Measurements from ENCODE around the gene MYCBP.
"Not testable (repeated sequence)": the region's sequence is repeated elsewhere in the genome, so short reads cannot be mapped to it uniquely, and the experiment has no call there.

Gene MYCBP

DNA sequence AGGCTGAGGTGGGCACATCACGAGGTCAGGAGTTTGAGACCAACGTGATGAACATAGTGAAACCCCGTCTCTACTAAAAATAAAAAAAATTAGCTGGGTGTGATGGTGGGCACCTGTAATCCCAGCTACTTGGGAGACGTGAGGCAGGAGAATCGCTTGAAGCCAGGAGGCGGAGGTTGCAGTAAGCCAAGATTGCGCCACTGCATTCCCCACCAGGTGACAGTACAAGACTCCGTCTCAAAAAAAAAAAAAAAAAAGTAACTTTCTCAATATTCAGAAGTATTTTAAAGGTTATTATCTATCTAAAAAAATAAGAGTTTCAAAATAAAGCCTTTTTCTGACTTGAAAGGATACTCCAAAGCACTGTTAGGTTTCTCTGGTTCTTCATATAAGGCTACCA is 5.9 kb downstream of the MYCBP start:
- no peak for FAIRE-seq
- no peak for DNase-seq (ENCODE audit: low spot score)

DNA sequence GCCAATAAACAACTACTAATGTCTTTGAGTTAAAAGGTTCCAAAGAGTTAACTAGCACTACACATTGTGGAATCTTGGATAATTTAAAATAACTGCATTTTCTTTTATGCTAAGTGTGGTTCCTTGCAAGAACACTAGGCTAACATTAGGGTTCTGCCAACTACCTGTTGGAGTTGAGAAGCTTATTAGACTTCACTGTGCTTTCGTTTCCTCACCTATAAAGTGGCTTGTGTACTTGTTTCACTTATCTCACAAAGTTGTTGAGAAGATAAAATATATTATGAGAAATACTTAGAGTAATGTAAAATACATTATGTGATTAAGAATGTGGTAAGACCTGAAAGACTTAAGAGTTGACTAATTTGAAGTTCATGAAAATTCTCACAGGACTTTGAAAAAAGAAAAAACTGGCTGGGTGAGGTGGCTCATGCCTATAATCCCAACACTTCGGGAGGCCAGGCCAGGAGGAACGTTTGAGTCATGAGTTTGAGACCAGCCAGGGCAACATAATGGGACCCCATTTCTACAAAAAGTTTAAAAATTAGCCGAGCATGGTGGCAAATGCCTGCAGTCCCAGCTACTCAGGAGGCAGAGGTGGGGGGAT is 7.9 kb downstream of the MYCBP start:
- FAIRE-seq, result no peak
- no peak for DNase-seq (ENCODE audit: low spot score)

DNA sequence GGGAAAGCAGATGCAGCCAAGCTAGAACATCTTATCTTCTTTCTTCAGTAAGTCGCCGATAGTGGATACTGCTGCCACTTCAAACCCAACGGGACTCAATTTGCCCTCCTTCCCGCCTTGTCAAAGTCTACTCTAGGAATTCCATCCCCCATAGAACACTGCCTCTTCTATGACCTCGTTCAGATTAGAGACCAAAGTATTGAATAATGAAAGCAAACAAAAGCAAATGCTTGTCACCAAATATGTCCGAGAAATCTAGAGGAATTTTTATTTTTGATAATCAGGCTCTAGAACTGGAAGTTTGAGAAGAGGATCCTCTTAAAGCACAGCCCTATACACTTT is 12.7 kb downstream of the MYCBP start:
- DNase-seq (ENCODE audit: low spot score) (no peak), FAIRE-seq (no peak)

DNA sequence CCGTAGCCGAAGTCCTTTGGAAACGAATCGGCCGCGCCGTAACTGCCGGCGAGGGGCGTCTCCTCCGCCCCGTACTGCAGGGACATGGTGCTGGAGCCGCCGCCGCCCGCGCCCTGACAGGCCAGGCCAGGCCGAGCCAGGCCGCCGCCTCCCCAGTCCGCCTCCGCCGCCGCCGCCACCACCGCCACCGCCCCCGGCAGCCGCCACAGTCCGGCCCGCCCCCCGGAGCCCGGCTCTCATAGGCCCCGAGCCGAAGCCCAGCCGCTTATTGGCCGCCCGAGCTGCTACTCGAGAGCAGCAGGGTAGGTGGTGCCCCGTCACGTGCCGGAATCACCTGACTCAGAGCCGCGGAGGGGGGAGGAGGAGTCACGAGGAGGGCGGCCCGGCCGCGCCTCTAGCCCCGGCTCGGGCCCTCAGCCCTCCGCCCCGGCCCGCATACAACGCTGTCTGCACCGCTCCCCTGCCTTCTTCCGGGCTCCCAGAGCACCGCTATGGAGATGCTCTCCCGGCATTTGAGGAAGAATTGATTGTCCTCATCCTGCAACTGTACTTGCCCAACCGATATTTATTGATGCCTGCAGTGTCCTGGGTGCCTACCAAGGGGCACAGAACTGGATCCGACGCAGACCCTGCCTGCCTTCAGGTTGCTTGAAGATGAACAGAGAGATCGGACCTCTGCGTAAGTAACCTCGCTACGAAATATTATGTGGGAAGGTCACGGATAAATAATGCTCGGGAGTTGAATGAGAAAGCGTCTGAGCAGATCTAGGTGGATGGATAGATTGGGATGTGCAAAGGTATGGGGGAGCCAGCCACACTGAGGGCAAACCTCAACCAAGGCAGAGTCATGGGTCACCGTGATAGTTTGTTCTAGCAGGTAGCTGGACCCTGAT is 13.3 kb downstream of the MYCBP start, which contains the start of gene RRAGC:
RRAGC (minus strand) TSS at position 212 of the 893 bp plus-strand sequence; CDS start at position 86, 126 bp downstream.
- DNase-seq (ENCODE audit: low spot score), result peak; percentile 99
- peak; percentile 58 for FAIRE-seq

DNA sequence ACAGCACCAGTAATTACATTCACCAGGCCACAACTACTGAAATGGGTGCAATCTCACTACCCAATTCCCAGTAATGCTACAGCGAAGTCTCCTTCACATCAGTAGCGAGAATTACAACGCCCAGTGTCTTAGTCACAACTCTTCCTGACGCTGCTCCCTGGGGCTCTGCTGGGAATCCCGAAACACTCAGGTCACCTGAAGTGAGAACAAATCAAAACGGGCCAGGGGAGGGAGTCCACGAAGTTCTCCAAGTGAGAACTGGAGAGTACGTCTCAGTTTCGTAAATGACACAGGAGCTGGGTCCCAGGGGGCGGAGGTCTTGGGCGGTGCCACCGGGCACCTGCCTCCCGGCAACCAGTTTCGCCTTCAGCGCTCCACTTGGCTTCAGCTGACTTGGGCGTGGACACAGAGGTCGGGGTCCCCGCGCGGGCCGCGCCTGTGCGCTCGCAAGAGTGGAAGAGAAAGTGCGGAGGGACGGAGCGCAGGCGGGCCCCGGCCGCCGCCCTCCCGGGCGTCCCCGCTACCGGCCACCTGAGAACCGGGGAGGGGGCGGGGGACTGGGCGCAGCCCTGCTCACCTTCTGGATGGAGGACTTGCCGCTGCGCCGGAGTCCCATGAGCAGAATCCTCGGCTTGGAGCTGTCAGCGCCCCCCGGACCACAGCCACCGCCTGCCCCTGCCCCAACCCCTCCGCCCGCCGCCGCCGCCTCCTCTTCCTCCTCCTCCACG is 14.2 kb downstream of the MYCBP start:
- DNase-seq (ENCODE audit: low spot score) (peak; percentile 36), FAIRE-seq (no peak)

DNA sequence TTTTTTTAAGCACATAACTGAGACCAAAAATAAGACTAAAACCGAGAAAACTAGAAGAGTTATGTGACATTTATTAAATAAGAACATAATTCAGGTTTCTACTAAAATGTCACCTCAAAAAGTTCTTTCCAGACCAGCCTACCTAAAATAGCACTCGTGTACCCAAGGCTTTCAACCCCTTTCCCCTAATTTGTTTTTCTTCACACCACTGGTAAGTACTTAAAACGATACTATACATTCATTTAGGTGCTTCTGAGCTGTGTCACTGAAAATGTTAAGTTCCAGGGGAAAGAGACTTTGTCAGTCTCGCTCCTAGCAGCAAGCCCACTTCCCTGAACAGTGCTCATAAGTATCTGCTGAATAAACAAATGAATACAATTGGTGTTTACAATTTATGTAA is 20.4 kb downstream of the MYCBP start:
- FAIRE-seq, result no peak

DNA sequence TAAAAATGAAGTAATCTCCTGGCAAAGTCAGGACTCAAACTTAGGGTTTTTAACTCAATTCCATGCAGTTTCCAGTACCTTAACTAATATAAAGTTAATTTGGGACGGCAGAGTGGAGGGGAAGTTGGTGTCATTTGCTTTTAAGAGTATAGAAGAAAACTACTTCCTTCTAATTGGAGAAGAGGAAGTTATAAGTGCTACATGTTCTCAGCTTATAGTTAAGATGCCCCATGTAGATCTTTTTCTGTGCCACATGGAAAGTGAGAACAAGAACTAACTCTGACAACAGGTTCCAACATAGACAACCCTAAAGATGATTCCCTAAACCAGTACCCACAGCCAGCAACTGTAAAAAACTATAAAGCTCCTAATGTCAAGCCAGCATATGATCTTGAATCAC is 25.1 kb downstream of the MYCBP start:
- DNase-seq (ENCODE audit: low spot score), result no peak
- no peak for FAIRE-seq

More for the DNA sequence above, 20.4 kb downstream of the MYCBP start:
- no peak for DNase-seq (ENCODE audit: low spot score)

DNA sequence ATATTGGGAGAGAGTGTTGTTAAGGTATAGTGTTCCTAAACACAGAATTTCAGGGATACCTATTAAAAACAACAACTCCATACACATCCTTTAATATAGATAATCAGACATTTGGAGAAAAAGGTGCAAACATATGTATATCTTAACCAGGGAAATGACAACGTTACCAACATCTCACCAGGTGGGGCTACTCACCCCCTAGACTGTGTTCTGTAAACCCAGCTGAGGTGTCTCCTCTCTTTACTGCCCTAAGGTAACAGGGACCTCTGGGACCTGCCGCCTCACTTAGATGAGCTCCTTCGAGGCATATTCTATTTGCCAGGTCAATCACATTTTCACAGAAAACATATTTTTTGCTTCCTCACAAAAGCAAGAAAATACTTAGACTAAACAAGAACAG is 26.9 kb downstream of the MYCBP start:
- DNase-seq (ENCODE audit: low spot score), result no peak

DNA sequence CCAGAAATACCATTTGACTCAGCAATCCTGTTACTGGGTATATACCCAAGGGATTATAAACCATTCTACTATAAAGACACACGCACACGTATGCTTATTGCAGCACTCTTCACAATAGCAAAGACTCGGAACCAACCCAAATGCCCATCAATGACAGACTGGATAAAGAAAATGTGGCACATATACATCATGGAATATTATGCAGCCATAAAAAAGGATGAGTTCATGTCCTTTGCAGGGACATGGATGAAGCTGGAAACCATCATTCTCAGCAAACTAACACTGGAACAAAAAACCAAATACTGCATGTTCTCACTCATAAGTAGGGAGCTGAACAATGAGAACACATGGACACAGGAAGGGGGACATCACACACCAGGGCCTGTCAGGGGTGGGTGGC is 28.1 kb downstream of the MYCBP start:
- FAIRE-seq; DNase-seq (ENCODE audit: low spot score): not testable (repeated sequence)

More for the DNA sequence above, 26.9 kb downstream of the MYCBP start:
- FAIRE-seq, result no peak

DNA sequence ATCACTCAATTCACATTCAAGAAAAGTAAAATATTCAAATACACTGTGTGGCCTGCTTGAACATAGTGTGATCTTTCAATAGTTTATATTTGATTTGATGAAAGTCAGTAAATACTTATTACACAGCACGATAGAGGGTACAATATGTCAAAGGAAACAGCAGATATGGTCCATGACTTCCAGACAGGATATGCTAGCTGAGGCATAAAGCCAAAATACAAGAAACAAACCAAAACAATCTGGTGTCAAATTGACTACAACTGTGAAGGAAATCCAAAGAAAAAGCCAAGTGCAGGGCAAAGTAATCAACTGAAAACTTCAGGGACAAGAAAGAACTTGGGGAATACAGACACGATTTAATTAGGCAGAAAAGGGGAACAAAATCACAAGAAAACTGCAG is 32.9 kb downstream of the MYCBP start:
- no peak for FAIRE-seq
- no peak for DNase-seq (ENCODE audit: low spot score)

DNA sequence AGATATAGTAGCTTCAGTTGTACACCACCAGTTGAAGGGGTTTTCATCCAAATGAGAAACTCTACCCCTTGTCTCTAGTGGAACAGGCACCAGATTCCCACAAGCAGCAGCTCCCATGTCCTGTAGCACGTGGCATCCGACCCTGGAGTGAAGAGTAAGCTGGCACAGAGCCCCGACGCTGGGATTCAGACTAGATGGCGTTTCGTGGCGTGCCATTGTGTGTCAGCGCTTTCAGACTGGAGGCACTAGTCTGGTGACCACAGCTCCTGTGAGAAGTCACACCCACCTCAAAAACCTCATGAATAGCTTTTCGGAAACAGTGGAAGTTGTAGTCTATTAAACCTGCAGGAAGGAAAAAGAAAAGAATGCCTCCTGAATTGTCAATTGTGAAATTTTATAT is 33.8 kb downstream of the MYCBP start:
- DNase-seq (ENCODE audit: low spot score) (no peak), FAIRE-seq (no peak)

DNA sequence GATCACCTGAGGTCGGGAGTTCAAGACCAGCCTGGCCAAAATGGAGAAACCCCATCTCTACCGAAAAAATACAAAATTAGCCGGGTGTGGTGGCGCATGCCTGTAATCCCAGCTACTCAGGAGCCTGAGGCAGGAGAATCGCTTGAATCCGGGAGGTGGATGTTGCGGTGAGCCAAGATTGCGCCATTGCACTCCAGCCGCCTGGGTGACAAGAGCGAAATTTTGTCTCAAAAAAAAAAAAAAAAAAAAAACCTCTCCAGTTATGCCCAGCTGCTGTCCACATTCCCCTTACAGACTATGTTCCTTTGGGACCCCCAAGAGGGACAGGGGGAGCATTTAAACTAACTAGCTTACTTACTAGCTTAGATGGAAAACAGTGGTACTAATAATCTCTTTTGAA is 36.8 kb downstream of the MYCBP start:
- DNase-seq (ENCODE audit: low spot score); FAIRE-seq: not testable (repeated sequence)

DNA sequence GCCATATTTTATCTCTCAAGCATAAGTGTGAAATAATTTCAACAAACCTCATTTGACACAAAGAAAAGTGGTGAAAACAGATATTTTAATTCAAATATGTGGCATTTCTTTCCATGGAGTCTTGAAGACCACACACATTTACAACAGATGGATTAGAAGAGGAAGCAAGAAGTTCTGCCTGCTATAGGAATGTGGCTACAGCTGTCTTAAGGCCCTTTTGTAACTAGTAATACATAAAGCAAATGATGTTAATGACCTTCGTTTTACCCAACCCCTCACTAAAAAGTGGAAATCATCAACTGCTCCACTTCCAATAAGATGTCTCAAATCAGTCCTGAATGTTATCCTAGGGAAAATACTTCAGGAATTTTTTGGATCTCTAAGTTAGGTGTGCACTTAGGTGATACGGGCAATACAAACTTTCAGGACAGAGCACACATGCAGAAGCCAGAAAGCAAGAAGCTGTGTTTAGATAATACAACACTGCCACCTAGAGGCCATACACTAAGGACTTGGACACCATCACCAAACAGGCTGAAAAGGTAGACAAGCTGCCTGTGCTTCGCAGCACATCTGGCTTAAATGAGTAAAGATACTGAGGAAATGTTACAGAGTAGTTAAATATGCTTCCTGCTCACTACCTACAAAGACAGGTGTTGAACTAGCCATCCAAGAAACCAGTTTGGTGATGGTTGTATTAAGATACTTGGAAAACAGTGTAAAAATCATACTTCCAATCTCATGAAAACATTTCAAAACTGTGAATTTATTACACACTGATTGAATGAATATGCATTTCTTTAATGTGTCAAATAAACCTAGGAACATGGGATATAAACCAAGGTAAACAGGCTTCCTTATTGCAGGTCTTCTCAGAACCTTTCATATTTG is 38.0 kb downstream of the MYCBP start:
- FAIRE-seq, result peak; percentile 81
- peak; percentile 75 for DNase-seq (ENCODE audit: low spot score)

DNA sequence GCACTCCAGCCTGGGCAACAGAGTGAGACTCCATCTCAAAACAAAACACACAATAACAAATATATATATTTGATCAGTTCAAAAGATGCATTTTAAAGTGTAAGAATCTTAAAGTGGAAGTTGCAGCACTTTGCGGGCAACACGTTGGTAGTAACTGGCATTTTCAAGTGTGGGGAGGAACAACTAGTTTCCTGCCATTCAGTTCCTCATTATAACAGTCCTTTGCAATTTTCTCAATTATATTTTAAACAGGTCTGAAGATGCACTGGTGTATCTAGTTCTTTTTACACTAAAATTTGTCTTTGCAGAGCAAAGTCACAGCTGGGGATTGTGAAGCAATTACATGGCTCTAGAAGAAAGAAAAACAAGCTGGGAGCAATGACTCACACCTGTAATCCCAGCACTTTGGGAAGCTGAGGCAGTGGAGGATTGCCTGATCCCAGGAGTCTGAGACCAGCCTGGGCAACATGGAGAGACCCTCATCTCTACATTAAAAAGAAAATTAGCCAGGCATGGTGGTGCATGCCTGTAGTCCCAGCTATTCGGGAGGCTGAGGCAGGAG is 38.8 kb downstream of the MYCBP start:
- FAIRE-seq (no peak), DNase-seq (ENCODE audit: low spot score) (no peak)

DNA sequence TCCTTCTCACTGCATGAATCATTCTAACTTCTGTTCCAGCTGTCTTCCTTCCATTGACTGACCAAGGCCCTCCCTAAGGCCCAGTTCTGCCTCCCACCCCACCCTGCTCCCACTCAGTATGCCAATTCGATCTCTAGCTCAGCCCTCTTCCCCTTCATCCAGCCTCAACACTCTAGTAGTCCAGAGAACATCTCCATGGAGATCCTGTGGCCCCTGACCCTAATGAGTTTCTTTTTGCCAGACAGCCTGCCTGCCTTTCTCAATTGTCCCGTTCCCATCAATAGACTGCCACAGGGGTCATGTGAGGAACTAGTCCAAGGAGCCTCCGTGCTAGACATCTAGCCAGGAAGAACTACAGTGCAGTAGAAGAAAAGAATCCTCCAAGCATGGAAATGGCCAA is 40.0 kb downstream of the MYCBP start:
- DNase-seq (ENCODE audit: low spot score), result no peak
- FAIRE-seq, result peak; percentile 40

DNA sequence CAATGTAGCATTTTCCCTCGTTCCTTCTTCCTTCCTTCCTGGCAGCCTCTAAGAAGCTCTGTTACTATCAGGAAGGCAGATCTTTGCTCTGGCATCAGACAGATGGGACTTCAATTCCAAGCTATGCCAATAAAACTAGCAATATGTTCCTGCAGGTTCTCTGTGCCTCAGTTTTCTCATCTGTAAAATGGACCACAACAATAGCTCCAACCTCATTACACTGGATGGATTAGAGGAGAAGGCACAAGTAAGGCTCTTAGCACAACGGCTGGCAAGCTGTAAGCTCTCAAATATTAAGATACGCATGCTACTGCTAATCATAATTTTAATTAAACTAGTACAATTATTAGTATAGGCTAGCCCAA is 40.8 kb downstream of the MYCBP start:
- no peak for DNase-seq (ENCODE audit: low spot score)
- no peak for FAIRE-seq

DNA sequence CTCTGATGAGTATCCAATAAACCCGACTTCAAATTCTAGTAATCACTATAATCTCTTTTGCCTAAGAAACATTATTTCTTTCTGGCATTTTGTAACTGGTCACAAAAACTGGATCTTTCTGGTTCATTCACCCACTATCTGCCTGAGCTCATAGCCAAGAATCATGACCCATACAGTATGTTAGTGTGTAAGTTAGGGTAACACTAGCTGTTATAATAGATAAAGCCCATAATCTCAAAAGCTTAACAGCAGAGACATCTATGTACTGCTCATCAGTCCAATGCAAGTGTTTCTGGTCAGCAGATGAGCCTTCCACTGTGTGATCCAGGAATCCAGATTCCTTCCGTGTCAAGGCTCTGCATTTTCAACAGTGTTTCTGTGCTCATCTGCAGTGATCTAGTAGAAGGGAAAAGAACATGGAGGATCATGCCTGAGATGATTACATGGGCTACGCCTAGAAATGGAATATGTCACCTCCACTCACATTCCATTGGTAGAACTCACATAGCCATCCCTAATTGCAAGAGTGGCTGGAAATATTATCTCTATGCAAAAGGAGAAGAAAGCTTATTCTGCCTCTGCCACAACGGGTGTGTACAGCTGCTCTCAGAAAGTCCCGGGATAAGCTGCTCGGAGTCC is 41.3 kb downstream of the MYCBP start:
- FAIRE-seq (no peak), DNase-seq (ENCODE audit: low spot score) (no peak)

DNA sequence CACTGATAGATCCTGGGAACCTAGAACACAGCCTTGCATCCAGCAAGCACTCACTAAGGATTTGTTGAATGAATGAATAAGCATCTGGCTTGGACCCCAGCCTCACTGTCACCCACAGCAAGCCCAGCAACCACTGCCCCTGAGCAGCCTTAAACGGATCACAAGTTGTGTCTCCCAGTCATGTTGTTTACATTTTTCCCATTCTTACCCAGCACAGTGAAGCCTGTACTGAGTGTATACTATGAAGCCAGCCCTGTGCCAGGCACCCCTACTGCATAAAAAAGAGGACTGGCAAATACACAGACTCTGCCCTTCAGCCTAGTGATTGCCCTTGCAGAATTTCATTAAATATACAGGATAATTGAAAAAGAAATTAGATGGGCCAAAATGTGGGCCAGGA is 43.8 kb downstream of the MYCBP start:
- no peak for FAIRE-seq
- DNase-seq (ENCODE audit: low spot score), result no peak

DNA sequence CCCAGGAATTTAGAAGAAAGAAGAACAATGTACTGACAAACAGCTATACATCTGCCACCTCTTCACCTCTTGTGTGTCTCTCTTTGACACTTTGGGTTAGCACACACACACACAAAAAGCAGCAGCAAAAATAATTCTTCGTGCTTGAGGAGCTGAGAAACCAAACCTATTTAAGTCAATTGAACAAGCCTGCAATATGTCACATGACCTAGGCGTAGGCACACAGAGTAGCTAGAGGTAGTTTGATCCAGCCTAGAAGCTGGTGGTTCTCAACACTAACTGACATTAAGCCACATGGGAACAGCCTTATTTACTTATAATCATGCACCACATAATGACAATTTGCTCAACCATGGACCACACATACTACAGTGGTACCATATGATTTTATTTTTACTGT is 45.8 kb downstream of the MYCBP start:
- FAIRE-seq, result no peak
- DNase-seq (ENCODE audit: low spot score), result no peak

DNA sequence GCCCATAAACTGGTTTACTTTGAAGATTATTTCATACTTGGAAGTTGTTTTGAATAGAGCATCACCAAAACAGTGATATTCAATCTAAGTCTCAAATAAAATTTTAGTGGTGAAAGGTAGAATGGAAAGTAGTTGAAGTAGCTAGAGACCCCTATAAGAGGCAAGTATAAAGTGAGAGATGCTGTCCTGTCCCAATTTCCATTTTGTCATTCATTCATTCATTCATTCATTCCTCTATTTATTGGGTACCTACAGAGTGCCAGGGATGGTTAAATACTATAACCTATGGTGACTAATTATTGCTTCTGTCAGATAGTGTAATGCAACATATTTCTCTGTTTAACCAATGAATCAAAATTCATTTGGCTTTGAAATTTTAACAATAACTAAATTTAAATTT is 46.3 kb downstream of the MYCBP start:
- DNase-seq (ENCODE audit: low spot score) (no peak), FAIRE-seq (no peak)

Measured in urothelium cell line (cell line).